Cardiac fibroblast (primary cell): ENCODE measurements around the gene POLR3H.

Source experiments
- DNase-seq, 2 donors: peaks; one replicate each; pipeline versions ENCODE4 v3.0.0 to v3.0.0-alpha.2; 2010; ENCODE audit warnings: low read depth in 2 of 2
- H3K4me3 ChIP-seq, 2 donors: replicated peaks in 1 of 2; 1 replicate in 1 of 2; 2 replicates in 1 of 2; pipeline ENCODE4 v1.5.1; 2011; ENCODE audit warnings: low read depth in 2 of 2, low read length in 2 of 2, mild to moderate bottlenecking in 2 of 2, moderate library complexity in 1 of 2
- CTCF ChIP-seq: IDR thresholded peaks from one replicate; pipeline ENCODE4 v1.5.1; 2011; ENCODE audit warnings: low read depth, mild to moderate bottlenecking, low read length, inconsistent platforms

POLR3H gene

DNA sequence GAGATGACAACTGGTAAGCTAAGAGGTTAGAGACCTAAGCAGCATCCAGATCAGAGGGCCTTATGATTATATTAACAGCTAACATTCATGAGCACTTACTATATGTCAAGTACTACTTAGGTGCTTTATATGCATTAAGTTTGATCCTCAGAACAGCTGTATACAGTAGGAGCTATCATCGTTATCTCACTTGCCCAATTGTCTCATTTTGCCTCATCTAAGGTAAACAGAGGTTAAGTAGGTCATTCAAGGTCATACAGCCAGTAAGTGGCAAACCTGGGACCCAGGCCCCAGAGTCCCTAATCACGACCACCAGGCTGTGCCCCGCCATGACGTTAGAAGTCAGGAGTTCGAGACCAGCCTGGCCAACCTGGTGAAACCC lies 4.6 kb upstream of the POLR3H start:
- no peak for DNase-seq
- TF ChIP-seq CTCF, result no peak
- H3K4me3 ChIP-seq, result no peak overlapping the region

DNA sequence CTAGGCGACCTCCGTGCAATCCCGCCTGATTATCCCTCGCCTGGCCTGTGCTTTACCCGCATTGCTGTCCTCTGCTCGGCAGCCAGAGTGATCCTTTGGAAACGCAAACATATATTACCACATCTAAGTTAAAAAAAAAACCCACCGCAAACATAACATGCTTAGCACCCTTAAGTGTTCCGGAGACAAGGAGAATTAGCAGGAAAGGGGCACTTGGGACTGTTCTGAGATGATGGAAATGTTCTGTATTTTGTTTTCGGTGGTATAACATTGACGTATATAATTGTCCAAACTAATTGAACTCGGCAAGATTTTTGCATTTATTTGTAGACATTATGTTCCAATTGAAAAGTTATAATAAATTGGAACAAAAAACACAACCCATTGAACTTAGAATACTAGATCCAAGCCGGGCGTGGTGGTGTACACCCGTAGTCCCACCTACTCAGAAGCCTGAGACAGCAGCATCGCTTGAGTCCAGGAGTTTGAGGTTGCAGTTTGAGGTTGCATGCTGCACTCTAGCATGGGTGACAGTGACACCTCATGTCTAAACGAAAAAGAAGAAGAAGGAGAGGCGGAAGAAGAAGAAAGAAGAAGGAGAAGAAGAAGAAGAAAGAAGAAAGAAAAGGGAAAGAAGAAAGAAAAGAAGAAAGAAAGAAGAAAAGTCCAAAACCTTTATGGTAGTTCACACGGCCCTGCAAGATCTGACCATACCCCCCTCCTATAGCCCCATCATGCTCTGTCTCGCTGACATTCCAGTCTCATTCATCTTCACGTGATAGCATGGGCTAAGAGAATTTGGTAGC lies 604 bp upstream of the POLR3H start:
- DNase-seq, result no peak
- no peak for TF ChIP-seq CTCF

DNA sequence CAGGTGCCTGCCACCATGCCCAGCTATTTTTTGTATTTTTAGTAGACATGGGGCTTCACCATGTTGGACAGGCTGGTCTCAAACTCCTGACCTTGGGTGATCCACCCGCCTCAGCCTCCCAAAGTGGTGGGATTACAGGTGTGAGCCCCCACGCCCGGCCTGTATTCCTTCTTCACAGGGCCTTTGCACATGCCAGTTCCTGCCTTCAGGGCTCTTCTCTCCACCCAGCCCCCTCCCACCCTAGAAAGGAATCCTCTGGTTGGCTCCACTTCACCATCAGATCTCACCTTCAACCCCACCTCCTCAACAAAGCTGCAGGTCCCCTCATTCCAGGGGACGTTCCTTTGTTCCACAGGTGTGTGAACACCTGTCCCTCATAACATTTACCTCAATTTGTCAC lies 2.0 kb downstream of the POLR3H start:
- H3K4me3 ChIP-seq, result no peak overlapping the region
- no peak for TF ChIP-seq CTCF
- DNase-seq, result no peak

More for the DNA sequence above, 604 bp upstream of the POLR3H start:
- H3K4me3 ChIP-seq, result peak overlapping the region; percentile 13 to 96

GRCh38 chr22:41541484-41541883 lies 2.8 kb downstream of the POLR3H start:
- no peak for TF ChIP-seq CTCF
- H3K4me3 ChIP-seq, result no peak overlapping the region
- DNase-seq, result no peak

DNA sequence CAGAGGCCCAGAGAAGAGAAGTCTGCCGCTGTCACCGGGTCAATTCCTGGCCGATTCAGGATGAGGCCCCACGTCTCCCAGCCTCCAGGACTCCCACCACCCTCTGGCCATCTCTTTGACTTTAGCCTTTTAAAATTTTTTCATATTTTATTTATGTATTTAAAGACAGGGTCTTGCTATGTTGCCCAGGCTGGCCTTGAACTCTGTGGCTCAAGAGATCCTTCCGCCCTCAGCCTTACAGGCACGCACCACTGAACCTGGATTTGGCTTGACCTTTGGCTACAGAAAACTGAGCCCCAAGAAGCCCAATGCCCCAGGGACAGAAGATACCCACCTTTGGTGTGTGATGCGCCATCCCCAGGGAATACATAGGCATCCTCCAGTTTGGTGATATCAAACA lies 3.9 kb downstream of the POLR3H start:
- no peak overlapping the region for H3K4me3 ChIP-seq
- no peak for TF ChIP-seq CTCF
- DNase-seq, result no peak

GRCh38 chr22:41540006-41540315 lies 4.3 kb downstream of the POLR3H start:
- DNase-seq, result no peak
- H3K4me3 ChIP-seq, result no peak overlapping the region
- TF ChIP-seq CTCF, result no peak
